ENCODE results near the gene SKAP1.

GRCh38 chr17:48462946-48463345, 32.9 kb upstream of the SKAP1 start:
- TF ChIP-seq, protein P1, sequence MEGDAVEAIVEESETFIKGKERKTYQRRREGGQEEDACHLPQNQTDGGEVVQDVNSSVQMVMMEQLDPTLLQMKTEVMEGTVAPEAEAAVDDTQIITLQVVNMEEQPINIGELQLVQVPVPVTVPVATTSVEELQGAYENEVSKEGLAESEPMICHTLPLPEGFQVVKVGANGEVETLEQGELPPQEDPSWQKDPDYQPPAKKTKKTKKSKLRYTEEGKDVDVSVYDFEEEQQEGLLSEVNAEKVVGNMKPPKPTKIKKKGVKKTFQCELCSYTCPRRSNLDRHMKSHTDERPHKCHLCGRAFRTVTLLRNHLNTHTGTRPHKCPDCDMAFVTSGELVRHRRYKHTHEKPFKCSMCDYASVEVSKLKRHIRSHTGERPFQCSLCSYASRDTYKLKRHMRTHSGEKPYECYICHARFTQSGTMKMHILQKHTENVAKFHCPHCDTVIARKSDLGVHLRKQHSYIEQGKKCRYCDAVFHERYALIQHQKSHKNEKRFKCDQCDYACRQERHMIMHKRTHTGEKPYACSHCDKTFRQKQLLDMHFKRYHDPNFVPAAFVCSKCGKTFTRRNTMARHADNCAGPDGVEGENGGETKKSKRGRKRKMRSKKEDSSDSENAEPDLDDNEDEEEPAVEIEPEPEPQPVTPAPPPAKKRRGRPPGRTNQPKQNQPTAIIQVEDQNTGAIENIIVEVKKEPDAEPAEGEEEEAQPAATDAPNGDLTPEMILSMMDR (IDR thresholded peaks at IDR 0.05), result no peak
- no peak for TF ChIP-seq POLR2A (IDR thresholded peaks at IDR 0.05)
